RWPE1 (cell line): ENCODE measurements around the gene RPL18A.

ENCODE experiments used
- CTCF ChIA-PET: fragments of 350-600 bp; sonication (Branson Sonifier 250); formaldehyde crosslinking; extraction: SDS; loops from one replicate; lab custom pipeline; 2021; lab: Yijun Ruan, JAX
- POLR2A ChIA-PET: fragments of 400-600 bp; formaldehyde crosslinking; extraction: SDS; loops from one replicate; lab custom pipeline; 2020; ENCODE audit warnings: antibody characterized with exemption; ENCODE audit not compliant: low non-redundant PET; lab: Yijun Ruan, JAX
- DNase-seq: peaks from one replicate; pipeline ENCODE4 v3.0.0; 2012; ENCODE audit warnings: low spot score
- H3K27ac ChIP-seq: fragments of 450-650 bp; 2 replicates; pipeline ENCODE4 v1.5.1; 2017
- CTCF ChIP-seq: fragments of 450-650 bp; conservative IDR thresholded peaks from 2 replicates; pipeline ENCODE4 v1.5.1; 2017; ENCODE audit warnings: low read depth, mild to moderate bottlenecking

Gene RPL18A

GRCh38 chr19:17840019-17840418 is 19.7 kb upstream of the RPL18A start:
- ChIA-PET CTCF (no interaction called here), POLR2A (no interaction called here)
- no peak overlapping the region for H3K27ac ChIP-seq
- no peak for TF ChIP-seq CTCF
- no peak for DNase-seq

- H3K27ac ChIP-seq = peak overlapping the region; percentile 68
- TF ChIP-seq CTCF = no peak
- DNase-seq = peak; percentile 48
- ChIA-PET CTCF (no interaction called here), POLR2A (no interaction called here)
These were observed 18.3 kb upstream of the RPL18A start for GRCh38 chr19:17841371-17841809.

- CTCF ChIA-PET = interaction anchor here (0.7 to 0.8 kb wide), 2 partner anchors 17 to 29 kb away, joined by 3 to 4 read pairs; no protein-coding TSS in a partner anchor
- no peak for TF ChIP-seq CTCF
- DNase-seq = peak; percentile 100
- H3K27ac ChIP-seq = peak overlapping the region; percentile 68
- POLR2A ChIA-PET = interaction anchor here (2.1 kb wide), 1 partner anchor 17 kb away, joined by 9 read pairs; the partner anchor contains the start of gene RPL18A
These were observed 17.7 kb upstream of the RPL18A start for GRCh38 chr19:17841810-17842662.

GRCh38 chr19:17842663-17843291 is 16.9 kb upstream of the RPL18A start:
- ChIA-PET POLR2A (interaction anchor here (2.1 kb wide), 1 partner anchor 17 kb away, joined by 9 read pairs; the partner anchor contains the start of gene RPL18A), CTCF (interaction anchor here (0.6 to 0.8 kb wide), 2 partner anchors 14 to 16 kb away, joined by 3 read pairs; no protein-coding TSS in a partner anchor)
- no peak for TF ChIP-seq CTCF
- no peak for DNase-seq
- peak overlapping the region; percentile 68 for H3K27ac ChIP-seq

GRCh38 chr19:17843292-17843827 is 16.4 kb upstream of the RPL18A start:
- no peak for TF ChIP-seq CTCF
- DNase-seq = no peak
- no peak overlapping the region for H3K27ac ChIP-seq
- CTCF ChIA-PET = interaction anchor here (0.6 kb wide), 1 partner anchor 13 kb away, joined by 3 read pairs; no protein-coding TSS in a partner anchor
- POLR2A ChIA-PET = interaction anchor here (2.1 kb wide), 1 partner anchor 16 kb away, joined by 9 read pairs; the partner anchor contains the start of gene RPL18A
